Psoas muscle (tissue), 8 donors: Measurements from ENCODE around the gene HTR1B. TPM values are rescaled to one million over a fixed set of nuclear protein-coding genes. Genes with fewer than 3 reads are reported as not detected.

Experiments used
- ATAC-seq, 4 donors: fragments of 200-7000 bp; cut with Tn5 transposase; one replicate each; pipeline ENCODE4 v1.9.1; 2020; ENCODE audit warnings: moderate library complexity in 3 of 4, mild to moderate bottlenecking in 2 of 4
- DNase-seq, 2 donors: peaks; one replicate each; pipeline ENCODE4 v3.0.0-alpha.2; 2020
- H3K27ac ChIP-seq: fragments of 200-600 bp; one replicate; pipeline ENCODE4 v1.8.0; 2022
- H3K27me3 ChIP-seq, 3 donors: fragments of 200-600 bp in 1 of 3; one replicate each; pipeline versions ENCODE4 v1.6.1 to v1.8.0; 2013 to 2022; ENCODE audit warnings: low read length in 2 of 3, mild to moderate bottlenecking in 2 of 3, moderate library complexity in 1 of 3; ENCODE audit not compliant: insufficient read depth in 3 of 3
- H3K36me3 ChIP-seq, 2 donors: fragments of 200-600 bp in 1 of 2; one replicate each; pipeline versions ENCODE4 v1.6.1 to v1.8.0; 2013 to 2022; ENCODE audit warnings: low read depth in 1 of 2, mild to moderate bottlenecking in 1 of 2, moderate library complexity in 1 of 2; ENCODE audit not compliant: insufficient read depth in 1 of 2
- H3K4me1 ChIP-seq: fragments of 200-600 bp; one replicate; pipeline ENCODE4 v1.8.0; 2022
- H3K4me3 ChIP-seq: fragments of 200-600 bp; one replicate; pipeline ENCODE4 v1.8.0; 2022; ENCODE audit warnings: mild to moderate bottlenecking
- H3K9me3 ChIP-seq: fragments of 200-600 bp; one replicate; pipeline ENCODE4 v1.8.0; 2022
- CTCF ChIP-seq: fragments of 200-600 bp; IDR thresholded peaks from one replicate; pipeline ENCODE4 v1.8.0; 2022; ENCODE audit warnings: antibody characterized with exemption
- WGBS, 3 donors: extraction: QIAGEN DNeasy Blood & Tissue Kit; methylation state at CpG; one replicate each; pipeline versions ENCODE4 v1.1.6 to v1.1.7; 2013; 5-methylcytosine and 5-hydroxymethylcytosine counted together
- intact Hi-C, 2 donors: fragments of 100-400 bp; cut with DNase I; formaldehyde crosslinking; loops; one replicate each; pipeline versions ENCODE4 v1.11.0 to v1.14.2; 2022
- polyA plus RNA-seq, 3 donors: library from polyadenylated mRNA; stranded (reverse); fragments of 200-250 nt; gene quantifications; one replicate each; pipeline ENCODE4 v1.2.3, GENCODE V29; 2013
- total RNA-seq, 4 donors: library from RNA; stranded (reverse); fragmentation: NEBNext Ultra II Directional in 2 of 4; extraction: Animal tissue kit (Norgen Biotek cat#: 25700) in 2 of 4; gene quantifications; one replicate each; pipeline versions ENCODE4 v1.2.1 to v1.2.4, GENCODE V29; 2021 to 2023
- donor health status: healthy with polysubstance abuse.
- donor health status: DM: no; HTN: no; CAD: no; lungs with moderate emphysema.
- donor health status: Bipolar disorder and iron deficiency.
- donor health status: healthy.
- donor health status: DM: yes; HTN: yes; CAD: no.
- donor health status: DM: no; HTN: no; CAD: no.
- donor health status: DM: no; HTN: no; CAD: no.
- donor health status: DM: yes; HTN: yes; CAD: no.

The HTR1B gene
- total and polyA plus RNA-seq, 7 donors, result 0.01 TPM; not detected in 6

- peaks cover 0 to 3% (median 0%) of the 10 kb centered on the region in 3 donors for H3K27me3 ChIP-seq
- H3K4me1 ChIP-seq, result no peaks in the 10 kb centered on the region
- no peaks in the 10 kb centered on the region for H3K9me3 ChIP-seq
- H3K27ac ChIP-seq, result no peak overlapping the region
- DNase-seq (no peak), ATAC-seq (no peak)
- intact Hi-C loops, result loop anchor here (5.0 kb wide), 2 partner anchors 1523 to 1563 kb away; no protein-coding TSS in a partner anchor
- no peak for TF ChIP-seq CTCF
- H3K4me3 ChIP-seq, result no peak overlapping the region
- no peaks in the 10 kb centered on the region for H3K36me3 ChIP-seq
Measured at GRCh38 chr6:77455271-77455670, 8.0 kb downstream of the HTR1B start.

DNA sequence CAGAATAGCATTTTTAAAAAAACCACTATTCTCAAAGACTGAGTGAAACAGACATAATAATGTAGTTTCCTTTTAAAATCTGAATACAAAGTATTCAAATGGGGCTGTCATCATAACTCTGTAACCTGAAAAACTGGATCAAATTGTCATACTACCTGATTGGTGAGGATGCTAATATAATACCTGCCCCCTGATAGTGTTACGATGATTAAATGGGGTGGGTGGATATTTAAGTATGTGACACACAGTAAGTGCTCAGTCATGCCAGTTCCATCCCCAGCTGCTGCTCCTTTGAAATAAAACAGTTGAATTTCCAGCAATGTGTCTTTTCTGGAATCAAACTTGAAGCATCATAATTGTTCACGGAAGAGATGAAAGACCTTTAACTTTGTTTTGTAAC, 8.9 kb downstream of the HTR1B start:
- Histone ChIP-seq H3K27me3 (no peaks in the 10 kb centered on the region), H3K9me3 (no peaks in the 10 kb centered on the region), H3K27ac (no peak overlapping the region), H3K36me3 (no peaks in the 10 kb centered on the region), H3K4me3 (no peak overlapping the region), H3K4me1 (no peaks in the 10 kb centered on the region)
- TF ChIP-seq CTCF, result no peak
- 34 to 45% (median 34%) methylated on average over 2 of the region's 2 CpGs for WGBS, 3 donors
- ATAC-seq (no peak), DNase-seq (no peak)
- intact Hi-C loops, result no loop called here

GRCh38 chr6:77451466-77451865, 11.8 kb downstream of the HTR1B start:
- WGBS, 3 donors, result 90 to 93% (median 93%) methylated on average over 4 of the region's 4 CpGs
- intact Hi-C loops, result no loop called here
- no peaks in the 10 kb centered on the region for H3K27me3 ChIP-seq
- no peak for TF ChIP-seq CTCF
- no peak for DNase-seq
- no peak overlapping the region for H3K4me3 ChIP-seq
- no peak for ATAC-seq
- H3K9me3 ChIP-seq, result no peaks in the 10 kb centered on the region
- no peaks in the 10 kb centered on the region for H3K36me3 ChIP-seq
- H3K27ac ChIP-seq, result no peak overlapping the region
- H3K4me1 ChIP-seq, result no peaks in the 10 kb centered on the region

DNA sequence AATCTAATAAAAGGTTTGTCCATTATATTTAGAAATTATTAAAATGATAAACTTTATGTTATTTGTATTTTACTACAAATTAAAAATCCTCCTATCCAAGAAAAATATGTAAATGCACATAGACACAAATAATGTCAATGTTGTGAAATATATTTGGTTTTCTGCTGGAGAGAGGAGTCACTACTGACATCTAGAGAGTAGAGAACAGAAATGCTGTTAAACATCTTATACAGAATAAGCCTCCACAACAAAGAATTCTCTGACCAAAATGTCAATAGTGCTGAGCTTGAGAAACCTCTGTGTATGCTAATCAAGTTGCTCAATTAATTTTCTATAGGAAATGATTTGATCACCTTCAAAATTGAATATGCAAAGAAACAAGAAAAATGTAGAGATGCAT, 12.4 kb downstream of the HTR1B start:
- no peaks in the 10 kb centered on the region for H3K4me1 ChIP-seq
- no peak overlapping the region for H3K27ac ChIP-seq
- peak; percentile 3 for TF ChIP-seq CTCF
- H3K9me3 ChIP-seq, result no peaks in the 10 kb centered on the region
- DNase-seq (no peak), ATAC-seq (no peak)
- no peaks in the 10 kb centered on the region for H3K36me3 ChIP-seq
- intact Hi-C loops, result no loop called here
- H3K27me3 ChIP-seq, result no peaks in the 10 kb centered on the region
- H3K4me3 ChIP-seq, result no peak overlapping the region

DNA sequence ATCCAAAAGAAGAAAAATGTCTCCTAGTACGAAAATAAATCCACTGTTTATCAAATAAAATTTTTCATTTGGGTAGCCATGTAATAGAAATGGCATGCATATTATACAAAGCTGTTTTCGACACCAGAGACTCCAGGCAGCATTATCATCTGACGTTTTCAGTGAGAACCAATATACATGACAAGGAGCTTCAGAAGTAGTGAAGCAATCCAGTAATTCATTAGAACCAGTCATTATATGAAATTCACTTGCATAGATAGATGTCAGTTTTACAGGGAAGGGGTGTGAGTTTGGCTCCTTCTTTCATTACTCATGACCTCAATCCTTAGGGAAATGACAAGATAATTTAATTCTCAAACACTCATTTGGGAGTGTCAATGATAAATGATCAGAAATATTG, 14.7 kb downstream of the HTR1B start:
- no peak for ATAC-seq

More for the DNA sequence above, 14.7 kb downstream of the HTR1B start:
- H3K9me3 ChIP-seq, result peaks cover 7% of the 10 kb centered on the region
- no peaks in the 10 kb centered on the region for H3K27me3 ChIP-seq
- H3K4me3 ChIP-seq, result no peak overlapping the region
- TF ChIP-seq CTCF, result no peak
- H3K27ac ChIP-seq, result no peak overlapping the region
- H3K4me1 ChIP-seq, result no peaks in the 10 kb centered on the region
- no peaks in the 10 kb centered on the region for H3K36me3 ChIP-seq
- 37 to 61% (median 39%) methylated on average over 3 of the region's 3 CpGs for WGBS, 3 donors
- intact Hi-C loops, result no loop called here
- DNase-seq, result no peak
